Ovary (tissue), 3 donors: Measurements from ENCODE around the gene CREG1.

Experiments used
- POLR2A ChIP-seq: fragments of 450-650 bp; IDR thresholded peaks from one replicate; pipeline ENCODE4 v1.6.1; 2017; ENCODE audit warnings: antibody characterized with exemption, mild to moderate bottlenecking, moderate library complexity
- TF ChIP-seq, protein P1 (sequence below), 3 donors: fragments of 450-650 bp in 2 of 3; fragments of 200-600 bp in 1 of 3; IDR thresholded peaks; one replicate each; pipeline versions ENCODE4 v1.5.1 to v1.8.0; 2016 to 2022; ENCODE audit warnings: antibody characterized with exemption in 3 of 3, mild to moderate bottlenecking in 1 of 3
- donor health status: DM: no; HTN: no; CAD: no.

- no peak for TF ChIP-seq POLR2A
- TF ChIP-seq, protein P1, sequence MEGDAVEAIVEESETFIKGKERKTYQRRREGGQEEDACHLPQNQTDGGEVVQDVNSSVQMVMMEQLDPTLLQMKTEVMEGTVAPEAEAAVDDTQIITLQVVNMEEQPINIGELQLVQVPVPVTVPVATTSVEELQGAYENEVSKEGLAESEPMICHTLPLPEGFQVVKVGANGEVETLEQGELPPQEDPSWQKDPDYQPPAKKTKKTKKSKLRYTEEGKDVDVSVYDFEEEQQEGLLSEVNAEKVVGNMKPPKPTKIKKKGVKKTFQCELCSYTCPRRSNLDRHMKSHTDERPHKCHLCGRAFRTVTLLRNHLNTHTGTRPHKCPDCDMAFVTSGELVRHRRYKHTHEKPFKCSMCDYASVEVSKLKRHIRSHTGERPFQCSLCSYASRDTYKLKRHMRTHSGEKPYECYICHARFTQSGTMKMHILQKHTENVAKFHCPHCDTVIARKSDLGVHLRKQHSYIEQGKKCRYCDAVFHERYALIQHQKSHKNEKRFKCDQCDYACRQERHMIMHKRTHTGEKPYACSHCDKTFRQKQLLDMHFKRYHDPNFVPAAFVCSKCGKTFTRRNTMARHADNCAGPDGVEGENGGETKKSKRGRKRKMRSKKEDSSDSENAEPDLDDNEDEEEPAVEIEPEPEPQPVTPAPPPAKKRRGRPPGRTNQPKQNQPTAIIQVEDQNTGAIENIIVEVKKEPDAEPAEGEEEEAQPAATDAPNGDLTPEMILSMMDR (IDR thresholded peaks at IDR 0.05), result no peak
Observed at GRCh38 chr1:167602840-167603239, 49.3 kb upstream of the CREG1 start.
